RPMI8226 (cell line): ENCODE data around the gene IRX2.

ENCODE experiments used
- DNase-seq: peaks from one replicate; pipeline ENCODE4 v3.0.0-alpha.2; 2015

Gene IRX2

DNA sequence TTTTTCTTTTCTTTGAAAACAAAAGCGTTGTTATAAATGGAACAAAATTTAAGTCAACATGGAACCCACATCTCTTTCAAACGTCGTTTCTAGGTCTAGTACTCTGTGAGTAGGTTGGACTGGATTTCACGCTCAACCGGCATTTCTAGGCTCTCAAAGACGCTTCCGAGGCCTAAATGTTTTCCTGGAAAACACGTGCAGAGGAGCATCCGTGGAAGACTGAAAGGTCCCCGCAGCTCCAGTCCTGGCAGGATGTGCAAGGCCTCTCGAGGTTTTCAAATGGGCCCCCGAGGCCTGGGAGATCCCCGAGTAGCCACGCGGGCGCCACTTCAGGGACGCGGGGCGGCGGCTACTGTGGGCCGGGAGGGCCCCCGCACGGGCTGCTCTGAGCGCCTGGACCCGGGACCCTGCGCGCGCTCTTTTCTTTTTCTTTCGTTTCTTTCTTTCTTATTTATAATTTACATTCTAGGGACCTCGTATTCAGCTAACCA, 4.2 kb upstream of the IRX2 start:
- DNase-seq: peak; percentile 43

DNA sequence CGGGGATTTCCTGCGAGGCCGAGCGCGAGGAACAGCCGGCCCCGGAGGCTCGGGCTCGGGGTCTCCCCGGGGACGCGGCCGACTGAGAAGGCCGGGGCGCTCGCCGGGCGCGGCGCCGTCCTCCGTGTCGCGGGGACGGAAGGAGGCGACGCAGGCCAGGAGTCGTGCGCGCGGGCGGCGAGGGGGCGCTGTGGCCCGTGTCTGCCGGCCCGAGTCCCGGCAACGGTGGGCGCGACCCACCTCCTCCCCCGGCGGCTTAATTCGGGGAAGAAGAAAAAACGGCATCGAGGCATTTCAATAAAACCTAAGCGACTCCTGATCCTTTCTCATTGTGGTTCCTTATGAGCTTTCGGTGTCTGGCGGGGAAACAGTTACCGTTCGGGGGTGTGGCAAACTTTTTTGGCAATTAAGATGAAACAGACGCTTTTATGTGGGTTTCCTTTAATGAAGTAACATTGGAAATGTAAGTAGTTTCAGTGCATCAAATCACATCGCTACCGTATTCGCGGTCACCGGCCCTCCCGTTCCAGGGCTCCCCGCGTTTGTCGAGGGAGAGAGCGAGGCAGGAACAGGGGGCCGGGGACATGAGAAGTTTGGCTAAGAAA, 3.7 kb upstream of the IRX2 start:
- DNase-seq: peak; percentile 64

DNA sequence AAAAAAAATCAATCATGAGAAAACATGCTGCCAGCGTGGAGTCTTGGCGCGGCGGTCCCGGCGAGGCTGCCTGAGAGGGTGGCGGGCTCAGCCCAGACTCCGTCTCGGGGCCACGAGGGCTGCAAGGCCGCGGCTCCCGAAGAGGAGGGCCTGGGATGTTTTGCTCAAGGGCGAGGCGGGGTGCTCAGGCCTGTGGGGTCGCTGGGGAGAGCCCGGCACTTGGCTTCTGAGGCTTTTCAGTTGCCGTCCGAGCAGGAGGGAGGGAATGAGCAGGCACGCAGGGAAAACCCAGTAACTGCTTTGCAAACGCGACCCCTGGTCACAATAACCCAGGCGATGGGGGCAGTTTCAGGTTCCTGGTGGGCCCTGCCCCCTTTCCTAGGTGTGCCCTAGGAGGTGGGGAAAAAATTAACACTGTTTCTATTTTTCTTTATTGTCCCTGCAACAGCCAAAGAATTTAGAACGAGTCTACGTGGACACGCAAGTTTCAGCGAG, 3.2 kb upstream of the IRX2 start:
- no peak for DNase-seq

DNA sequence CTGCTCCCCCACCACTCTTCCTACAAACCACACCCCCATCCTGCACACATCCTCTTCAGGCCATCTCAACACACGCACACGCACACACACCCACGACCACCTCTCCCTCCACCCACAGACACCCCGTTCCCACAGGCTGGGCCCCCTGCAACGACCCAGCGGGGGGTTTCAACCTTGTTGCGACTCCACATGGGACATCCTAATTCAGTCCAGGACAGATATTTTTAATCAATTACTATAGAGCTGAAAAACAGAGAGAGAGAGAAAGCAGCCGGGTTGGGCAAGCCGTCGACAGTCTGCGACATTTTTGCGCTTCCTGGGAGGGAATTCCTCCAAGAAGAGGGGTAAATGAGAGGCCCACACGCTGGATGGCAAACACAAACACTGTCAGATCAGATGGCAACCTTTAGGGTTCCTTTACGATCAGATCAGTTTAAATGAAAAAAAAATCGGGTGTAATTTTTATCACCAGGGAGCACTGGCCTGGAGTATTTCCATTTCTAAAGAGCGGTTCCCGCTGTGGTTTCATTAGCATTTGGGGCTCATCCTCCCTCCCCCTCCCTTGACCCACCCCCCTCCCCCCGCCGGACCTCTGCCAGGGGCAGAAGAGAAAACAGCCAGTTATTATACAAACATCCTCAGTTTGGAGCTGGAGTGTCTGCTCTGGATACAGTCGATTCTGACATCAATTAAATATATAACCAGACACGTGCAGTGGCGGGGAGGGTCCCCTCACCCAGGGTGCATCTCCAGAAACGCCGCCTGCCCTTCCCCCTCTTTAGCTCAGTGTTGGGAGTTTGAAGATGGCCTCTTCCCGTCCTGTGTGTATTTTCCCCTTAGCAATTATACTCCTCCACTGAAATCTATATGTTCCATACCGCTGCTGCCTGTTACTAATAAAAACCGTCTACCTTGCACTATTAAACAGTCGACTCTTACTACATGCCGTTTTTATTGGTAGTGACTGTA, 2.3 kb upstream of the IRX2 start:
- no peak for DNase-seq

DNA sequence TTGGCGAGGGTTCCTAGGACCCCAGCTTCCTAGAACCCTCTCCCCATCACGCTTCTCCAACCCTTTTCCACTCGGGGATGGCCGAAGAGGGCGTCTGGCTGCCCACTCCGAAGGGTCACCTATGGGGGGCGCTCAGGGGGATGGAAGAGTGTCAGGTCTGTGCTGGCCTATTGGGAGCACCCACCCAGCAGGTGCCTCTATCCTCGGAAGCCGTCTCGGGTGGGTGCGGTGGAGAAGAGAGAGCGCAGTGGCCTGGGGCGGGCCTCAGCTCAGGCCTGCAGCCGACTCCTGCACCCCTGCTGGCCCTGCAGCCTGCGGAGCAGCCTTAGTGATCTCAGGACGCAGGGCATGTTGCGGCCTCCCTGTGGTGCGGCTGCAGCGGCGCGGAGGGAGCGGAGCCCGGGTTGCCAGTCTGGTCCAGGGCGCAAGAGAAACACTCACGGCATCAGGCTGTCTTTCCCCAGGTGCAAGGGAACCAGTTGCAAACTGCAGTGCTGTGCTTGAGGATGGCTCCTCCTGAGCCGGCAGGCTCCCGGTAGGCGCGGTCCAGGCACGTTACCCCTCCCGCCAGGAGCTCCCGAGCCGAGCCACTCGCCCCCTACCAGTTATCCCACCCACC, 1.5 kb upstream of the IRX2 start:
- no peak for DNase-seq

DNA sequence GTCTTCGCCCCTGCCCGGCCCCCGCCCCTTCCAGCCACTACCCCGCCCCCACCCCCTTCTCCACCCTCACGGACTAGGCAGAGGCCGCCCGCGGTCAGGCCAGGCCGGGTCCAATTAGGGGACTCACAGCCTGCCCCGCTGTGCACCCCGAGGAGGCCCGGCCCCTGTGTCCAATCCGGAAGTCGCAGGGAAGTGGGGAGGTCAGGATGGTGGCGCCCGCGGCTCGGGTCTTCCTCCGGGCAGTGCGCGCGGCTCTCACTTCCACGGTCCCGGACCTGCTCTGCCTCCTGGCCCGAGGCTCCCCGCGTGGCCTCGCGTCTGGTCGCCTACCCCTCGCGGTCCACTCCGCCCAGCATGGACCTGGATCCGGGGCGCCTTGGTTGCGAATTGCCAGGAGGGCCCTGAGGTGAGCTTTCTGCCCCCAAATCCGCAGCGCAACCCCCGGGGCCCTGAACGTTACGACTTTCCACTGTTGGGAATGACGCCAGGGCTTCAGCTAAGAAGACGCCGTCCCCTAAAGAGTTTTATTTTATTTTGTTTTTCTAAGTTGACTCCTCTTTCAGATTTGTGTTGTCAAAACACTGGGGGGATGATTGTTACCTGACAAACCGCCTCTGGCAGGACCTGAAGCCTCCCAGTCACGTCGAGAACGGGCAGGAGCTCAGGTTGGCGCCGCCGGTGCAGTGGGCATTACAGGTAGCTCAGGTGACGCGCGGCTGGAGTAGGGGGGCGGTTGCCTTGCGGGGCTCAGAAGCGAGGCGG, 763 bp upstream of the IRX2 start:
- no peak for DNase-seq

DNA sequence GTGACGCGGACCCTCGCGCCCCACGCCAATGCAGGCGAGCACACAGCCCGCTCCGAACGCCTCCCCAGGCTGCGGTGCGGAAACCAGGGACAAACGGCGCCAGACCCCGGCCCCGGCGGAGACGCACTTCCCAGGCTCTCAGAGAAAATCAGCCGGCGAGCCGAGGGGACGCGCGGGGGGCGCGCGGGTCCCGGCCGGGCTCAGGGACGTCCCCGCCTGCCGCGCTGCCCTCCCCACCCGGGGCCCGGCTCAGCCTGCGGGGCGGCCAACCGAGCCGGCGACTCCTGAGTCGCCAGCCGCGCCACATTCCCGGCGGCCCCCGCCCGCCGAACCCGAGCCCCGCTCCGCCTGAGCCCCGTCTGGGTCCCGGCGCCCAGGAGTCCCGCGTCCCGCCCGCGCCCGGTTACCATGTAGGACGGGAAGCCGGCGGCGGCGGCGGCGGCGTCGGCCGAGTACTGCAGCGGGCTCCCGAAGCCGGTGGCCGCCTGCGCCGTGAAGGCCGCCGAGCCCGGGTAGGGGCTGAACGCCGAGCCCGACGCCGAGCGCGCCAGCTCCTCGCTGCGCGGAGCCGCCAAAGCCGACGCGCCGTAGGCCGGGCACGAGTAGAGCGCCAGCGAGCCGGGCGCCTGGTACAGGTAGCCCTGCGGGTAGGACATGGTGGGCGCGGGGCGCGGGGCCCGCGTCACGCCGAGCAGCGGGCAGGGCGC, 566 bp downstream of the IRX2 start:
- no peak for DNase-seq

DNA sequence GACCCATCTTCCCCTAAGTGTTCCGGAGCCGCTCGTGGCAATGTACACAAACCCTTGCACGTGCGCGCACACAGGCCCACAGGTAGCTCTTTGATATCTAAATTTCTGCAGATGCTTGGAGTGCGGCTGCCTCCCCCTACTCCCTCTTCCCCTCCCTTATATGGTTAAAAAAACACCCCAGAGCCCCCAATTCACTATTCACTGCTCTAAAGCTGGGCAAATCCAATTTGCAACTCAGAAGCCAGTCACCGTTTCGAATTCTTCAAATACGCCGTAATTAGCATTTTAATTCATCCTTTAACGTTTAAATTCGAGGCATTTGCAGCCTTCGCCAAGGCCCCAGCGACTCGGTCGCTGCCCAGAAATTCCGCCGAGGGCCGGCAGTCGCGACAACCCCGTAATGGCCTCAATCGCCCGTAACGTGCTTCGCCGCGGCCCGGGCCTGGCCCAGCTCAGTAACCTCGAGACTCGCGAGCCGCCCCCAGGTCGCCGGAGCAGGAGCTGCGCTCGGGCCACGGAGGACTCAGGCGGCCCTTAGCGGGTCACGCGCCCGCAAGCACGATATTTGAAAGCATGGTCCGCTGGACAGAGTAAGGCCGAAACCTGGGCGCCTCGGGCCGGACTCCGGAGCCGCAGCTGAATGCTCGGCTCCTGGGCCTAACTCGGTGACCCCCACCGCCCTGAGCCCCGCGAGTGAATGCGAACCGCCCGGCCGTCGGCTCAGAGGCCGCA, 1.3 kb downstream of the IRX2 start:
- no peak for DNase-seq

DNA sequence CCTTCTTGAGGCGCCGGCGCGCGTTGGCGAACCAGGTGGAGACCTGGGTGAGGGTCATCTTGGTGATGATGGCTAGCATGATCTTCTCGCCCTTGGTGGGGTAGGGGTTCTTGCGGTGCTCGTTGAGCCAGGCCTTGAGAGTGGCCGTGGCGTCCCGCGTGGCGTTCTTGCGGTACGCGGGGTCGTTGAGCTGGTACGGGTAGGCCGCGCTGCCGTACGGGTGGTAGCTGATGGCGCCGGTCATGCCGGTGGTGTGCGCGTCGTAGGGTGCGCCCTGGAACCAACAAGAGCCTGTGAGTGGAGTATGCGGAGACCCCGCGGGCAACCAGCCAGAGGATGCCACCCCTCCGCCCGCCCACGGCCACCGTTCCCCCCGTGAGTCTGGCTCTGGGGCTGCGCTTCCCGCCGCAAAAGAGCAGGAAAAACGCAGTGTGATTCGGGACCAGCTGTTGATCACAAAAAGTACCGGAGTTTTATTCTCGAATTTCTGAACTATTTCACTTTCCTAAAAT, 1.9 kb downstream of the IRX2 start:
- DNase-seq: no peak

DNA sequence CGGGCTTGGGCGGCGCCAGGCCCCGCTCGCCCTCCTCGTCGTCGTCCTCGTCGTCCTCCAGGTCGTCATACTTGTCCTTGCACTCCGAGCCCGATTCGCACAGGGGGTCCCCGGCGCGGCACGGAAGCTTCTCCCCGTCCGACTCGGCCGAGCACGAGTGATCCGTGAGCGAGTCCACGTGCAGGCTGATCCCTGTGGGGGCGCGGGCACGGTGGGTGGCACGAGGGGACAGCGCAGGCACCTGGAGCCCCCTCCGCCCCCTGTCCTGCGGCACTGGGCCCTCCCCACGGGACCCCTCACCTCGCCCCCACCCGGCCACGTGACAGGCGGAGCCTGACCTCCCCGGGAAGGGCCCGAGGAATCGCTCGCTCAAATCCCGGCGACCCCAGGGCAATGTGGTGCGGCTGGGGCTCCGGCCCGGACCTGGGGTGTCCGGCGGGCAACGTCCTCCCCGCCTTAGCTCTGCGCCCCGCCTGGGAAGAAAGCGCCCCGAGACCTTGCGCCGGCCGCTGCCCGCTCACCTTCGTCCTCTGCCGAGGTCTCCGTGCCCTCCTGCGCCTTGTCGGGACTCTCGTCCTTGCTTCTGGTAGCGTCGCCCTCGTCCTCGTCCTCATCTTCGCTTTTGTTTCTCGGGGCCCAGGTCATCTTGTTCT, 2.5 kb downstream of the IRX2 start:
- no peak for DNase-seq

DNA sequence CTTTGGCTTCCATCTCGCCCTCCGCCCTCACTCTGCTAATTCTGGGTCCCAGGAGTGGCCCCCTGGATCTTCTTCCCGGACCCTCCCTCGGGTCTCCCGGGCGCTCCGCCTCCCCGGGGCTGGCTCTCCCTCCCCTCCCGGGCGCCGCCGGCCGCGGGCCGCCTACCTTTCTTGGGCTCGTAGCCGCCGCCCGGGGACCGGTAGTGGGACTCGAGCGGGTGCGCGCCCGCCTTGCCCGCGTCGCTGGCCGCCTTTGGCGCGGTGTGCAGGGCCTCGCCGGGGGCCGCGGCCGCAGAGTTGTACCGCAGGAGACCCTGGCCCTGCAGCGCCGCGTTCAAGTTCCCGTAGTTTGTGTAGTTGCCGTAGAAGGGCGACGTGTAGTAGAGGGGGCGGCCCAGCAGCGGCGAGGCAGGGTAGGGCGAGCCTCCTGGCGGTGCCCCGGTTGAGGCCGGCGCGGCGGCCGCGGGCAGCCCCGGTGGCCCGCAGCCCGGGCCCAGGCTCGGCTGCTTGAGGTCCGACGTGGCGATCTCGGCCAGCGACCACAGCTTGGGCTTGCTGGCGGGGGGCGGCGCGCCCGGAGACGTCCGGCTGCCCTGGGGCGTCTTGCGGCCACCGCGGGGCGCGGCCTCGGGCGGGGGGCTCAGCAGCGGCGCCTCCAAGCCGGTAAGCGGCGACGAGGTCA, 3.2 kb downstream of the IRX2 start:
- no peak for DNase-seq

DNA sequence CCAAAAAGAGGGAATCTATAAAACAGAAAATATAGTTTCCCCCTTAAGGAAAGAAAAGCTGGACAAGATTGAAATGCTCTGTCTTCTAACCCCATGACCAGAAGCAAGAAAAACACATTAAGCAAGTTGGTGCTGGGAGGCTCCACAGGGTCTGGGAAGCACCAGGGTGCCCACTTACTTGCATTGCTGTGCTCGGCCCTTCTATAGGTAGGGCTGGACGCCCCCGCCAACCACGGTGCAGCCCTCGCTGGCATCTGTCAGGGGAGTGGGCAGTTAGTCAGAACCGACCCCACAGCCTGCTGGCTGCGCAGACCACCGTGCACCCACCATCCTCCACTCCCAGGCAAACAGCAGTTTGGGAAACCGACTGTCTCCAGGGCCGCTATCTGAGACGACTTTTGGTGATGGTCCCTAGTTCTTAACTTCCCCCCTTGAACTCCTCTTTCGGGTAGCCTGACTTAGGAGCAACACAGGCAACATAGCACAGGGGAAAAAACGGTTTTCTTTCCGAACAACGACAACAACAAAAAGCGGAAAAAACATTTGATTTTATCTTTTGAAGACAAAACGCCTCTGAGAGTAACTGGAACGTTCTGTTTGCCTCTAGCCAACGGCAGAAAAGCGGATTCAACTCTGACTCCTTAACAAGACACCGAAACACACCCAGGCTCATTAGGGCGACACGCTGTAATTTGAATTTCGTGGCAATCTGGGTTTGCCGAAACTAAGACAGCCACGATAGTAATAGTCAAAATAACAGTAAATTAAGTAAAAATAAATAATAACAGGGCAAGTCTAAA, 3.9 kb downstream of the IRX2 start:
- no peak for DNase-seq

DNA sequence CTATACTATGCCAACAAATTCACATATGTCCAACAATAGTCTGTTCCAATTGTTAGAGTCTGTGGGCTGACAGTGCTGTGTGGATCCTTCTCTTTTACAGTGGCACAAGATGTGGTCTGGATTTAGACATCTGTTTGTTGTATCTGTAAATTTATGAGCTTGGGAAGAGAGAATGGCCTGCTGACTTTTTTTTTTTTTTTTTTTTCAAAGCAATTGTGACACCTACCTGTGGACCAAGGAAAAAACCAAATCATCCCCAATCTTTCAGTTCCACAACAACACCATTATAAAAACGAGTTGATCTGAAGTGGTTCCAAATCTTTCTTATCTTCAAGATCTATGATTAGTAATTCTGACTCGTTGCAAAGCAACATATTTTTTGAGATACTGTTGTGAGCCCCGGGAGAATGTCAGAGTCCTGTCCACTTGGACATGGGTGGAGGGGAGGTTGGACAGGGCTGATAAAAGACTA, 4.9 kb downstream of the IRX2 start:
- DNase-seq: peak; percentile 30

DNA sequence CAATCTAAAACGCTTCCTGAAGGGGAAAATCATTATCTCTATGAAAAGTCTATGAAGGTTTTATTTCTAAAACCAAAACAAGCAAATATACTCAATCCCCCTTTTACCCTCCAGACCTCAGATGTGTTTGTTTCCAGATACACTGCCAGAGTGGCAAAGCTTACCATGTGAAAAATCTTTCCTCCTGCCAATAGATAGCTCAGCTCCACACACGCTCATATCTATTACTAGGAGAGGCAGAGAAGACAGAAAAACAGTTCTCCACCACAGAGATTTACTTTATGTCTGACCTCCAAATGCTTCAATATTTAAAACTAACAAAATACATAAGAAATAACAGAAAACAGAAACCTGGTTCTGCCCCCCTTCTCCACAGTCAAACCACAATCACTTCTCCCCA, 7.0 kb downstream of the IRX2 start:
- no peak for DNase-seq

DNA sequence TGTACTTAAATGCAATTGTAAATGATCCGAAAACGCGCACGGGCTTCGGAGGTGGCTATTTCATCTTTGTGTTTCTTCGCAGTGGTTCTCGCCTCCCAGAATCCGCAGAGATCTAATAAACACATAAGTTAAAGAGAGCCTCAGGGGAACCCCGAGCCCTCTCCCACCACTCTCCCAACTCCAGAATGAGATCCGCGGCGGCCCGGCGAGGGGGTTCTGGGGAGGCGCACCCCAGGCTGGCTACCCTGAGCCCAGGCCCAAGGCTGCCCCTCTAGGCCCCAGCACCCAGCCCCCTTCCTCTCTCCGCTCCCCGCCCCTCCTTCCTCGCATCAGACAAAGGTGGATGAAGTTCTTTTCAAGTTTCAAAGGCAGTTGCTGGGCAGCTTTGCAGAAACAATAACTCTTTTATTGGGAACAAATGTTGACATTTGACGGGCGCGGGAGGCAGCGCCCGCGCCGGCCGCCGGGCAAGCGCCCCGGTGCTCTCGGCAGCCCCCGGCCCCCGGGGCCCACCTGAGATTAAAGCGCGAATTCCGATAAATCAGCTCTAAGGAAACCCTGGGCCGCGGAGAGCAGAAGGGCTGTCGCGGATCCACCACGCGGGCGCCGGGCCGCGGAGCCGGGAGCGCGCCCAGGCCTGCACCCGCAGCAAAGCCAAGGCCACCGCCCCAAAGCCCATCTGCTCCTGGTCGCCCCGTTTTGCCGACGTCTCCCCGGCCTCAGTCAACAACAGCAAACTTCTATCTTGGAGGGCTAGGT, 8.4 kb downstream of the IRX2 start:
- DNase-seq: no peak

DNA sequence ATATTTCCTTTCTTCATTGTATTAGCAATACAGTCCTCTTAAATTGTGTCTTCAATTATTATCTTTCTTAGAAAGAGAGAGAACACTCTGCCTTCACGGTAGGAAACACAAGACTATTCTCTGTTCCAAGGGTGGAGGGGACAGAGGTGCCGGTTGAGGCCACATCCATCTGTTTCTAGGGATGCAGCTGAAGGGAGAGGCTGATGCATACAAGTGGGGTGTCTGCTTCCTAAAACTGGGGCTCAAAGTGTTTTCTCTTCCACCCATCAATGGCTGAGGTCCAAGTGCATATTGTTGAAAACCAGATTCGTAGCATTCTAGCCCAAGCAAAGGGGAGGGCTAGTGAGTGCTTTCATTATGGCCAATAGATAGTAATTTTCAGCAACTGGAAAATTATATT, 9.5 kb downstream of the IRX2 start:
- DNase-seq: no peak

DNA sequence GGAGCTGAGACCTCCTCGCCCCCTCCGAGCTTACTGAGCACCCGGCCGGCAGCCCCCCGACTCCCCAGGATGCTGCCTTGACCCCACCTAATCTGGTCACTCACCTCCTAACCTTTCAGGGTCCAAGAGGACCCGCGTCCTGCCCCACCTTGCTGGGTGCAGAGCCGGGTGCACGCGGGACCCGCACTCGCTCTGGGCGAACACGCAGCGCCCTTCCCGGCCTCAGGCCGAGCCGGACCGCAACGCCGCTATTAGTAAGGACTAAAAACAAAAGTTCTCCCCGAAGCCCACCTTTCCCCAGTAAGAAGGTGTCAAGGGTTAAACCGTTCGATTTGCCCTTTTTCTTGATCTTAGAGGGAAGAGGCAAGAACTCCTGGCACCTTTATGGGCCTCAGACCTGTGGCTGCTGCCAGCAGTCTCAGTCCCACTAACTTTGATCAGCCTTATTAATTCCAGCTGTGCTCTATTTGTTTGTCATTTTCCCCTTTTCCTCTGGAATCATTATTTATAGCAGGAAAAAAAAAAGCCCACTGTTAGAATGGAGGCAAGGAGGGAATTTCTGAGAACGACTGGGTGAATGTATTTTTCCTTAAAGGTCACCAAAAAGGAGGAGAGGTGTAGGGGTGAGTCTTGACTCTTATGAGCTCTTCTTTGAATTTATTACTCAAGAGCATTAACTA, 10.5 kb downstream of the IRX2 start:
- no peak for DNase-seq
